Measurements from ENCODE around the gene MTHFS. TPM values are rescaled to one million over a fixed set of nuclear protein-coding genes. Genes with fewer than 3 reads are reported as not detected.

The MTHFS gene
- total and polyA plus RNA-seq, 4 donors = 26.2 to 156 (median 86.8) TPM

- Histone ChIP-seq H3K4me1 (ENCODE audit: control insufficient read depth in 5 of 5, insufficient read depth in 5 of 5, low read length in 5 of 5) (no peaks in the 10 kb centered on the region), H3K27ac (ENCODE audit: low read depth in 1 of 2, low read length in 1 of 2) (no peak overlapping the region), H3K9ac (ENCODE audit: insufficient read depth in 1 of 2, low read length in 2 of 2) (no peak overlapping the region), H3K4me3 (no peak overlapping the region), H3K9me3 (ENCODE audit: control insufficient read depth in 4 of 4, insufficient read depth in 3 of 4, low read length in 3 of 4) (no peaks in the 10 kb centered on the region), H3K36me3 (ENCODE audit: control insufficient read depth in 4 of 4, insufficient read depth in 4 of 4, low read length in 4 of 4) (no peaks in the 10 kb centered on the region), H3K27me3 (ENCODE audit: control insufficient read depth in 3 of 3, insufficient read depth in 3 of 3, low read length in 2 of 3) (no peaks in the 10 kb centered on the region)
- TF ChIP-seq, protein P1, sequence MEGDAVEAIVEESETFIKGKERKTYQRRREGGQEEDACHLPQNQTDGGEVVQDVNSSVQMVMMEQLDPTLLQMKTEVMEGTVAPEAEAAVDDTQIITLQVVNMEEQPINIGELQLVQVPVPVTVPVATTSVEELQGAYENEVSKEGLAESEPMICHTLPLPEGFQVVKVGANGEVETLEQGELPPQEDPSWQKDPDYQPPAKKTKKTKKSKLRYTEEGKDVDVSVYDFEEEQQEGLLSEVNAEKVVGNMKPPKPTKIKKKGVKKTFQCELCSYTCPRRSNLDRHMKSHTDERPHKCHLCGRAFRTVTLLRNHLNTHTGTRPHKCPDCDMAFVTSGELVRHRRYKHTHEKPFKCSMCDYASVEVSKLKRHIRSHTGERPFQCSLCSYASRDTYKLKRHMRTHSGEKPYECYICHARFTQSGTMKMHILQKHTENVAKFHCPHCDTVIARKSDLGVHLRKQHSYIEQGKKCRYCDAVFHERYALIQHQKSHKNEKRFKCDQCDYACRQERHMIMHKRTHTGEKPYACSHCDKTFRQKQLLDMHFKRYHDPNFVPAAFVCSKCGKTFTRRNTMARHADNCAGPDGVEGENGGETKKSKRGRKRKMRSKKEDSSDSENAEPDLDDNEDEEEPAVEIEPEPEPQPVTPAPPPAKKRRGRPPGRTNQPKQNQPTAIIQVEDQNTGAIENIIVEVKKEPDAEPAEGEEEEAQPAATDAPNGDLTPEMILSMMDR (IDR thresholded peaks at IDR 0.05; ENCODE audit: control extremely low read depth, extremely low read depth) = no peak
- ATAC-seq (ENCODE audit: insufficient read depth, low FRiP score) (no peak), DNase-seq (no peak)
- WGBS, 2 donors = 77 to 92% methylated on average over 1 of the region's 1 CpG
Observed at GRCh38 chr15:79832367-79833120, 64.3 kb downstream of the MTHFS start.

GRCh38 chr15:79831604-79832003 lies 65.2 kb downstream of the MTHFS start:
- no peaks in the 10 kb centered on the region for H3K4me1 ChIP-seq (ENCODE audit: control insufficient read depth in 5 of 5, insufficient read depth in 5 of 5, low read length in 5 of 5)
- no peak overlapping the region for H3K27ac ChIP-seq (ENCODE audit: low read depth in 1 of 2, low read length in 1 of 2)
- DNase-seq (no peak), ATAC-seq (ENCODE audit: insufficient read depth, low FRiP score) (no peak)
- no peaks in the 10 kb centered on the region for H3K9me3 ChIP-seq (ENCODE audit: control insufficient read depth in 4 of 4, insufficient read depth in 3 of 4, low read length in 3 of 4)
- WGBS, 2 donors = 93 to 100% methylated on average over 1 of the region's 1 CpG
- TF ChIP-seq, protein P1 (IDR thresholded peaks at IDR 0.05; ENCODE audit: control extremely low read depth, extremely low read depth) = no peak
- no peaks in the 10 kb centered on the region for H3K27me3 ChIP-seq (ENCODE audit: control insufficient read depth in 3 of 3, insufficient read depth in 3 of 3, low read length in 2 of 3)
- H3K4me3 ChIP-seq = no peak overlapping the region
- H3K36me3 ChIP-seq (ENCODE audit: control insufficient read depth in 4 of 4, insufficient read depth in 4 of 4, low read length in 4 of 4) = no peaks in the 10 kb centered on the region
- H3K9ac ChIP-seq (ENCODE audit: insufficient read depth in 1 of 2, low read length in 2 of 2) = no peak overlapping the region

DNA sequence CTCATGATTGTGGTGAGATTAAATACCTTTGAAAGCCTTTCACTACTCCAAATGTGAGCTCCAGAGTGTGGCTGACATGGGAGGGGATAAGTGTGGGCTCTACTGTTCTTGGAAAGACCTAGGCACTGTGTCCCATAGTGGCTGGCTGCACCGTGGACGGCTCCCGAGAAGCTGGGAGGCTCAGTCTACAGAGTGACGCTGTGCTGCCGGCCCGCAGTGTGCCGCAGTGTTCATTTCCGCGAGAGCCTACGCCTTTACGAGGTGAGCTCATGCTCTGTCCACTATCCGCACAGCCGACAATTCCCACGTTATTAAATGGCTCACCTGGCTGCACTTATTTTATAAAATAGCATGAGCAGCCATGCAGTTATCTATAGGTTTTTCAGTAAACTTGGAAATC lies 66.9 kb downstream of the MTHFS start:
- Histone ChIP-seq H3K4me1 (ENCODE audit: control insufficient read depth in 5 of 5, insufficient read depth in 5 of 5, low read length in 5 of 5) (no peaks in the 10 kb centered on the region), H3K9ac (ENCODE audit: insufficient read depth in 1 of 2, low read length in 2 of 2) (no peak overlapping the region), H3K27me3 (ENCODE audit: control insufficient read depth in 3 of 3, insufficient read depth in 3 of 3, low read length in 2 of 3) (no peaks in the 10 kb centered on the region), H3K9me3 (ENCODE audit: control insufficient read depth in 4 of 4, insufficient read depth in 3 of 4, low read length in 3 of 4) (no peaks in the 10 kb centered on the region), H3K36me3 (ENCODE audit: control insufficient read depth in 4 of 4, insufficient read depth in 4 of 4, low read length in 4 of 4) (no peaks in the 10 kb centered on the region), H3K27ac (ENCODE audit: low read depth in 1 of 2, low read length in 1 of 2) (no peak overlapping the region), H3K4me3 (no peak overlapping the region)
- TF ChIP-seq, protein P1 (IDR thresholded peaks at IDR 0.05; ENCODE audit: control extremely low read depth, extremely low read depth) = no peak
- ATAC-seq (ENCODE audit: insufficient read depth, low FRiP score) (no peak), DNase-seq (no peak)
- 96 to 97% methylated on average over 14 of the region's 14 CpGs for WGBS, 2 donors

GRCh38 chr15:79828447-79828846 lies 68.4 kb downstream of the MTHFS start:
- H3K9me3 ChIP-seq (ENCODE audit: control insufficient read depth in 4 of 4, insufficient read depth in 3 of 4, low read length in 3 of 4) = no peaks in the 10 kb centered on the region
- no peaks in the 10 kb centered on the region for H3K4me1 ChIP-seq (ENCODE audit: control insufficient read depth in 5 of 5, insufficient read depth in 5 of 5, low read length in 5 of 5)
- no peaks in the 10 kb centered on the region for H3K36me3 ChIP-seq (ENCODE audit: control insufficient read depth in 4 of 4, insufficient read depth in 4 of 4, low read length in 4 of 4)
- no peak overlapping the region for H3K4me3 ChIP-seq
- no peak overlapping the region for H3K27ac ChIP-seq (ENCODE audit: low read depth in 1 of 2, low read length in 1 of 2)
- TF ChIP-seq, protein P1 (IDR thresholded peaks at IDR 0.05; ENCODE audit: control extremely low read depth, extremely low read depth) = no peak
- ATAC-seq (ENCODE audit: insufficient read depth, low FRiP score) (no peak), DNase-seq (no peak)
- H3K27me3 ChIP-seq (ENCODE audit: control insufficient read depth in 3 of 3, insufficient read depth in 3 of 3, low read length in 2 of 3) = no peaks in the 10 kb centered on the region
- no peak overlapping the region for H3K9ac ChIP-seq (ENCODE audit: insufficient read depth in 1 of 2, low read length in 2 of 2)

All from lung (tissue), 12 donors.